SK-N-SH (cell line): ENCODE results near the gene TMEM92. TPM values are rescaled to one million over a fixed set of nuclear protein-coding genes. Genes with fewer than 3 reads are reported as not detected.

Experiments
- CTCF ChIA-PET: fragments of 300-600, 350-600 bp; formaldehyde crosslinking; extraction: SDS; loops from one replicate; lab custom pipeline; 2021; lab: Yijun Ruan, JAX
- POLR2A ChIA-PET: fragments of 350-600 bp; sonication (Branson Sonifier 250); formaldehyde crosslinking; extraction: SDS; loops from one replicate; lab custom pipeline; 2020; ENCODE audit warnings: antibody characterized with exemption, inconsistent platforms; lab: Yijun Ruan, JAX
- DNase-seq: peaks from one replicate; pipeline ENCODE4 v3.0.0; 2012
- H2AFZ ChIP-seq: fragments of 200-600 bp; sonication (generic); 2 replicates; pipeline ENCODE4 v1.8.1; 2016; ENCODE audit warnings: antibody characterized with exemption, mild to moderate bottlenecking, low read depth
- H3F3A ChIP-seq: fragments of 200-600 bp; sonication (generic); replicated peaks from 2 replicates; pipeline ENCODE3; 2016; ENCODE audit warnings: antibody characterized with exemption, mild to moderate bottlenecking; ENCODE audit not compliant: insufficient read depth
- H3K27ac ChIP-seq, 2 experiments: fragments of 200-500 bp in 1 of 2; fragments of 200-600 bp in 1 of 2; sonication (Bioruptor generic) in 1 of 2; sonication (generic), shearing (Covaris generic) in 1 of 2; 2 replicates each; pipeline versions ENCODE4 v1.5.1 to v1.6.1; 2014 to 2016; ENCODE audit warnings: low read depth in 2 of 2, inconsistent platforms in 1 of 2, low read length in 1 of 2, mild to moderate bottlenecking in 1 of 2, mixed read lengths in 1 of 2
- H3K27me3 ChIP-seq: fragments of 200-600 bp; sonication (generic), shearing (Covaris generic); 2 replicates; pipeline ENCODE4 v1.6.1; 2016; ENCODE audit warnings: mixed run types; ENCODE audit not compliant: insufficient read depth
- H3K36me3 ChIP-seq, 2 experiments: fragments of 200-500 bp in 1 of 2; fragments of 200-600 bp in 1 of 2; sonication (Bioruptor generic) in 1 of 2; sonication (generic) in 1 of 2; replicated peaks in 1 of 2; 2 replicates each; pipeline versions ENCODE3 to v1.5.1; 2014 to 2016; ENCODE audit warnings: low read length in 1 of 2, mild to moderate bottlenecking in 1 of 2; ENCODE audit not compliant: insufficient read depth in 2 of 2, control insufficient read depth in 1 of 2
- H3K4me1 ChIP-seq, 2 experiments: fragments of 200-500 bp in 1 of 2; fragments of 200-600 bp in 1 of 2; sonication (Bioruptor generic) in 1 of 2; sonication (generic), shearing (Covaris generic) in 1 of 2; 2 replicates each; pipeline versions ENCODE4 v1.5.1 to v1.6.1; 2014 to 2016; ENCODE audit warnings: low read depth in 1 of 2, low read length in 1 of 2, mixed run types in 1 of 2; ENCODE audit not compliant: insufficient read depth in 2 of 2, control insufficient read depth in 1 of 2
- H3K4me2 ChIP-seq: fragments of 200-600 bp; sonication (generic), shearing (Covaris generic); 2 replicates; pipeline ENCODE4 v1.6.1; 2017; ENCODE audit warnings: mixed run types
- H3K4me3 ChIP-seq, 2 experiments: fragments of 200-500 bp in 1 of 2; fragments of 200-600 bp in 1 of 2; sonication (Bioruptor generic) in 1 of 2; sonication (generic), shearing (Covaris generic) in 1 of 2; 2 replicates each; pipeline versions ENCODE4 v1.5.1 to v1.8.1; 2014 to 2016; ENCODE audit warnings: low read depth in 2 of 2, inconsistent platforms in 1 of 2, low read length in 1 of 2, mild to moderate bottlenecking in 1 of 2, mixed read lengths in 1 of 2, moderate library complexity in 1 of 2
- H3K79me2 ChIP-seq: fragments of 200-600 bp; sonication (generic); 2 replicates; pipeline ENCODE4 v1.8.1; 2017; ENCODE audit warnings: mild to moderate bottlenecking; ENCODE audit not compliant: insufficient read depth
- H3K9ac ChIP-seq: fragments of 200-600 bp; sonication (generic); 2 replicates; pipeline ENCODE4 v1.6.1; 2017; ENCODE audit warnings: mixed run types
- H3K9me2 ChIP-seq: fragments of 200-600 bp; sonication (generic); 2 replicates; pipeline ENCODE4 v1.6.1; 2017; ENCODE audit warnings: mixed run types
- H3K9me3 ChIP-seq: fragments of 200-600 bp; sonication (generic); 2 replicates; pipeline ENCODE4 v1.6.1; 2017; ENCODE audit warnings: mixed run types, mild to moderate bottlenecking, moderate library complexity
- H4K20me1 ChIP-seq: fragments of 200-600 bp; sonication (generic); 2 replicates; pipeline ENCODE4 v1.6.1; 2017; ENCODE audit warnings: mild to moderate bottlenecking, mixed run types; ENCODE audit not compliant: insufficient read depth
- EZH2phosphoT487 ChIP-seq: fragments of 200-600 bp; sonication (generic); IDR thresholded peaks from 2 replicates; pipeline ENCODE4 v1.6.1; 2017; ENCODE audit warnings: low read depth, mixed run types, mild to moderate bottlenecking, antibody characterized with exemption, moderate library complexity, borderline replicate concordance
- GABPA ChIP-seq: IDR thresholded peaks from 2 replicates; pipeline ENCODE4 v1.4.0; 2012; ENCODE audit warnings: low read depth, mild to moderate bottlenecking
- JUND ChIP-seq: IDR thresholded peaks from 2 replicates; pipeline ENCODE4 v1.4.0; 2012
- RAD21 ChIP-seq: IDR thresholded peaks from 2 replicates; pipeline ENCODE4 v1.6.1; 2012; ENCODE audit warnings: mild to moderate bottlenecking, low read length
- RCOR1 ChIP-seq: fragments of 150-350 bp; IDR thresholded peaks from 2 replicates; pipeline ENCODE4 v1.6.1; 2017; ENCODE audit warnings: antibody characterized with exemption, low read length
- RXRA ChIP-seq: IDR thresholded peaks from 2 replicates; pipeline ENCODE4 v1.4.0; 2012; ENCODE audit warnings: low read depth, mild to moderate bottlenecking, borderline replicate concordance
- YY1 ChIP-seq: IDR thresholded peaks from 2 replicates; pipeline ENCODE4 v1.4.0; 2012; ENCODE audit warnings: low read depth, mild to moderate bottlenecking
- WGBS: methylation state at CpG from one replicate; pipeline ENCODE4 v1.1.6; 2017; ENCODE audit warnings: low lambda C conversion rate; 5-methylcytosine and 5-hydroxymethylcytosine counted together
- polyA plus RNA-seq, 3 experiments: library from polyadenylated mRNA; depleted of rRNA; stranded (reverse); fragments of >200 nt; gene quantifications; 2 replicates each; pipeline ENCODE4 v1.2.3, GENCODE V29; 2012
- TF ChIP-seq, protein P1 (sequence below): IDR thresholded peaks from 2 replicates; pipeline ENCODE4 v1.4.0; 2012; ENCODE audit warnings: low read depth, borderline replicate concordance
- TF ChIP-seq, protein P2 (sequence below): fragments of 200-600 bp; sonication (generic); IDR thresholded peaks from 2 replicates; pipeline ENCODE4 v1.6.1; 2017; ENCODE audit warnings: antibody characterized with exemption, mild to moderate bottlenecking, moderate library complexity
- TF ChIP-seq, protein P3 (sequence below): IDR thresholded peaks from 2 replicates; pipeline ENCODE4; 2012
- TF ChIP-seq, protein P4 (sequence below): IDR thresholded peaks from 2 replicates; pipeline ENCODE4 v1.4.0; 2012; ENCODE audit warnings: low read depth
- TF ChIP-seq, protein P5 (sequence below): fragments of 150-350 bp; IDR thresholded peaks from 2 replicates; pipeline ENCODE4 v1.6.1; 2017; ENCODE audit warnings: antibody characterized with exemption, low read length, low read depth, borderline replicate concordance

Gene TMEM92
- polyA plus RNA-seq, 1 of the 3 experiments (the other 2 are of a cell fraction): 0.46 TPM

DNA sequence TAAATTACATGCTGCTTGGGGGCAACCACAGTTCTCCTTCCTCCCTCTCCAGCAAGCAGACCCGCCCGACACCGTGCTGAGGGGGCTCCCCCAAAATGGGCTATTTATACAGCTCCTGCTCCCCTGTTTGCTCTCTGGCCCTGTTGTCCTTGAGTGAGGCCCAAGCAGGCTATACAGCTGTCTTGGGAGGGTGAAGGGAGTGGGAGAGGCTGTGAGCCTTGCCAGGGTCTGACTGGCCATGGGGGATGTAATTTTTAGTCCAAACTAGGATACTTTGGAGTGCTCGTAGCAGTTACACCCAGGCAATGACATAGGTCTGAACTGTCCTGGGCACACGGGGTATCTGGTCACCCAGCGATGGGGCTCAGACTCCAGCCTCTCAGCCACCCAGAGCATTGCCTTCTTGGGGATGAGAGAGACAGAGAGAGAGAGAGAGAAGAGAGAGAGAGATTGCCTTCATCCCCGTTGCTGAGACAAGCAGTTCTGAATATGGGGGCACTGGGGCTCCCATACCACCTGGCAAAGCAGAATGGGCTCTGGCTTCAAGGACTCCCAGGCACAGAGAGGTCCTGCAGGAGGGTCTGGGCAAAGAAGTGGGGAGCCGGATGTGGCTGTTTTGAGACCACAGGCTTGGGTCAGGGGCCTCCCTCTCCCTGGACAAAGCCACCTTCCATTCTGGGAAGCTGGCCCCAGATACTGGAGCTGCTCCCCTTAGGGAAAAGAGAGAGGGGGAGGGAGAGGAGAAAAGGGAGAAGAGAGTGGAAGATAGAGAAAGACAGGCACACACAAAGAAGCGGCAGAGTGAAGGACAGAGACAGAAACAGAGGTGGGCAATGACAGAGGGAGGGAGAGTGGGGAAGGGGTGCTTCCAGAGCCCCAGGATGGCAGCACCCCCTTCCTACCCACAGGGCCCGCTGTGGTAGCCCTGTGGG, 10.7 kb upstream of the TMEM92 start:
- Histone ChIP-seq H2AFZ (no peak overlapping the region), H3K79me2 (no peaks in the 10 kb centered on the region), H3K4me3 (no peak overlapping the region), H3K27ac (no peak overlapping the region; a peak in 2 of 4 replicates), H3K9me3 (no peaks in the 10 kb centered on the region), H3K27me3 (no peaks in the 10 kb centered on the region), H3K36me3 (no peaks in the 10 kb centered on the region), H3F3A (peaks cover 12% of the 10 kb centered on the region), H3K4me2 (peak overlapping the region; percentile 92; the same call in 1 of the 2 replicates), H3K9me2 (no peaks in the 10 kb centered on the region), H3K9ac (no peak overlapping the region), H3K4me1 (peaks cover 55 to 60% of the 10 kb centered on the region in 2 experiments; a peak in 3 of 4 replicates), H4K20me1 (no peaks in the 10 kb centered on the region)
- POLR2A ChIA-PET: interaction anchor here (1.9 kb wide), 1 partner anchor 54 kb away, joined by 6 read pairs; no protein-coding TSS in a partner anchor
- CTCF ChIA-PET: interaction anchor here (0.8 to 53.3 kb wide), 8 partner anchors 9 to 102 kb away, joined by 3 to 2150 read pairs (median 5); partner anchors contain the start of genes COL1A1 and TMEM92
- WGBS: 91% methylated on average over 10 of the region's 10 CpGs
- TF ChIP-seq, protein P1, sequence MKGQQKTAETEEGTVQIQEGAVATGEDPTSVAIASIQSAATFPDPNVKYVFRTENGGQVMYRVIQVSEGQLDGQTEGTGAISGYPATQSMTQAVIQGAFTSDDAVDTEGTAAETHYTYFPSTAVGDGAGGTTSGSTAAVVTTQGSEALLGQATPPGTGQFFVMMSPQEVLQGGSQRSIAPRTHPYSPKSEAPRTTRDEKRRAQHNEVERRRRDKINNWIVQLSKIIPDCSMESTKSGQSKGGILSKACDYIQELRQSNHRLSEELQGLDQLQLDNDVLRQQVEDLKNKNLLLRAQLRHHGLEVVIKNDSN: no peak
- TF ChIP-seq, protein P2, sequence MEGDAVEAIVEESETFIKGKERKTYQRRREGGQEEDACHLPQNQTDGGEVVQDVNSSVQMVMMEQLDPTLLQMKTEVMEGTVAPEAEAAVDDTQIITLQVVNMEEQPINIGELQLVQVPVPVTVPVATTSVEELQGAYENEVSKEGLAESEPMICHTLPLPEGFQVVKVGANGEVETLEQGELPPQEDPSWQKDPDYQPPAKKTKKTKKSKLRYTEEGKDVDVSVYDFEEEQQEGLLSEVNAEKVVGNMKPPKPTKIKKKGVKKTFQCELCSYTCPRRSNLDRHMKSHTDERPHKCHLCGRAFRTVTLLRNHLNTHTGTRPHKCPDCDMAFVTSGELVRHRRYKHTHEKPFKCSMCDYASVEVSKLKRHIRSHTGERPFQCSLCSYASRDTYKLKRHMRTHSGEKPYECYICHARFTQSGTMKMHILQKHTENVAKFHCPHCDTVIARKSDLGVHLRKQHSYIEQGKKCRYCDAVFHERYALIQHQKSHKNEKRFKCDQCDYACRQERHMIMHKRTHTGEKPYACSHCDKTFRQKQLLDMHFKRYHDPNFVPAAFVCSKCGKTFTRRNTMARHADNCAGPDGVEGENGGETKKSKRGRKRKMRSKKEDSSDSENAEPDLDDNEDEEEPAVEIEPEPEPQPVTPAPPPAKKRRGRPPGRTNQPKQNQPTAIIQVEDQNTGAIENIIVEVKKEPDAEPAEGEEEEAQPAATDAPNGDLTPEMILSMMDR: no peak
- TF ChIP-seq EZH2phosphoT487 (no peak), YY1 (no peak), RCOR1 (no peak), JUND (no peak), GABPA (no peak), RXRA (no peak), RAD21 (no peak)
- TF ChIP-seq, protein P3, sequence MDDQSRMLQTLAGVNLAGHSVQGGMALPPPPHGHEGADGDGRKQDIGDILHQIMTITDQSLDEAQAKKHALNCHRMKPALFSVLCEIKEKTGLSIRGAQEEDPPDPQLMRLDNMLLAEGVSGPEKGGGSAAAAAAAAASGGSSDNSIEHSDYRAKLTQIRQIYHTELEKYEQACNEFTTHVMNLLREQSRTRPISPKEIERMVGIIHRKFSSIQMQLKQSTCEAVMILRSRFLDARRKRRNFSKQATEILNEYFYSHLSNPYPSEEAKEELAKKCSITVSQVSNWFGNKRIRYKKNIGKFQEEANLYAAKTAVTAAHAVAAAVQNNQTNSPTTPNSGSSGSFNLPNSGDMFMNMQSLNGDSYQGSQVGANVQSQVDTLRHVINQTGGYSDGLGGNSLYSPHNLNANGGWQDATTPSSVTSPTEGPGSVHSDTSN: no peak
- TF ChIP-seq, protein P4, sequence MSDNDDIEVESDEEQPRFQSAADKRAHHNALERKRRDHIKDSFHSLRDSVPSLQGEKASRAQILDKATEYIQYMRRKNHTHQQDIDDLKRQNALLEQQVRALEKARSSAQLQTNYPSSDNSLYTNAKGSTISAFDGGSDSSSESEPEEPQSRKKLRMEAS: no peak
- TF ChIP-seq, protein P5, sequence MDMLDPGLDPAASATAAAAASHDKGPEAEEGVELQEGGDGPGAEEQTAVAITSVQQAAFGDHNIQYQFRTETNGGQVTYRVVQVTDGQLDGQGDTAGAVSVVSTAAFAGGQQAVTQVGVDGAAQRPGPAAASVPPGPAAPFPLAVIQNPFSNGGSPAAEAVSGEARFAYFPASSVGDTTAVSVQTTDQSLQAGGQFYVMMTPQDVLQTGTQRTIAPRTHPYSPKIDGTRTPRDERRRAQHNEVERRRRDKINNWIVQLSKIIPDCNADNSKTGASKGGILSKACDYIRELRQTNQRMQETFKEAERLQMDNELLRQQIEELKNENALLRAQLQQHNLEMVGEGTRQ: no peak
- DNase-seq: peak; percentile 46
